ENCODE data around the gene NEUROD2. TPM values are rescaled to one million over a fixed set of nuclear protein-coding genes. Genes with fewer than 3 reads are reported as not detected.

The NEUROD2 gene
- total RNA-seq, 4 donors from 2014 or later: not detected

DNA sequence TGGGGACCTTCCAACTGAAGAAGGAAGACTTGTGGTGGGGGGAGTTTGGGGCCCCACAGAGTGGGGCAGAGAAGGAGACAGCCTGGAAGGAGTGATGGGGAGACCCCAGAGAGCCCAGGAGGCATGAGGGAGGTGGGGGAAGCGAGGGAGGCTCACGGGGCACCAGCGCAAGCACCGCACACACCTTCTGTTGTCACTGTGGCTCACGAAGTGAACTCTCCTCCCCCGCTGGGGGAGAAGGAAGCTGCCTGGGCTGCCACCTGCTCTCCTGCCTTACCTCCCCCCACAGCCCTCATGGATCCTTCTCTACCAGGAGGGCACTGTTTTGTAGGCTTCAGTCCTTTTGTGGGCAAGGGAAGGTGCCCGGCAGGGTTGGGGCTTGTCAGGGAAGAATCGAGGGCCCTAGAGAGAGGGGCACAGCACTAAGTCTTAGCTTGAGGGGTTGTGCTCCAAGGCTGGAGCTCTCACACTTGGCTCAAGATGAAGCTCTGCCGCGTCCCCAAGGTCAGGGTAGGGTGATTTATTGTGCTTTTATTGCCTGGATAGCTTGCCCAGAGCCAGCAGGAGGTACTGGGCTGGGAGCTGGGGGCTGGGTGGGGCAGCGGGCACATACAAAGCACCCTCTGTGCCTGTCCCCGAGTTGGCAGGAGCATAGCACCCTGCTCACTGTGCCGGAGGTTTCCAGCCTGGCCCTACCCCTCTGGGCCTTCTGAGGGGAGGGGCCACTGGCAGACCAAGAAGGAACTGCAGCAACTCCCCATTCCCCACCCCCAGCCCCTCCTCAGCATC, 24.6 kb upstream of the NEUROD2 start:
- DNase-seq: no peak
- peaks cover 1 to 12% of the 10 kb centered on the region in 2 donors for H3K4me1 ChIP-seq
- no peak overlapping the region for H3K4me3 ChIP-seq (replicated peaks in 1 of 3)
- TF ChIP-seq POLR2A (IDR thresholded peaks at IDR 0.05): no peak
- TF ChIP-seq, protein P1, sequence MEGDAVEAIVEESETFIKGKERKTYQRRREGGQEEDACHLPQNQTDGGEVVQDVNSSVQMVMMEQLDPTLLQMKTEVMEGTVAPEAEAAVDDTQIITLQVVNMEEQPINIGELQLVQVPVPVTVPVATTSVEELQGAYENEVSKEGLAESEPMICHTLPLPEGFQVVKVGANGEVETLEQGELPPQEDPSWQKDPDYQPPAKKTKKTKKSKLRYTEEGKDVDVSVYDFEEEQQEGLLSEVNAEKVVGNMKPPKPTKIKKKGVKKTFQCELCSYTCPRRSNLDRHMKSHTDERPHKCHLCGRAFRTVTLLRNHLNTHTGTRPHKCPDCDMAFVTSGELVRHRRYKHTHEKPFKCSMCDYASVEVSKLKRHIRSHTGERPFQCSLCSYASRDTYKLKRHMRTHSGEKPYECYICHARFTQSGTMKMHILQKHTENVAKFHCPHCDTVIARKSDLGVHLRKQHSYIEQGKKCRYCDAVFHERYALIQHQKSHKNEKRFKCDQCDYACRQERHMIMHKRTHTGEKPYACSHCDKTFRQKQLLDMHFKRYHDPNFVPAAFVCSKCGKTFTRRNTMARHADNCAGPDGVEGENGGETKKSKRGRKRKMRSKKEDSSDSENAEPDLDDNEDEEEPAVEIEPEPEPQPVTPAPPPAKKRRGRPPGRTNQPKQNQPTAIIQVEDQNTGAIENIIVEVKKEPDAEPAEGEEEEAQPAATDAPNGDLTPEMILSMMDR (IDR thresholded peaks at IDR 0.05): no peak
- no peaks in the 10 kb centered on the region for H3K9me3 ChIP-seq
- H3K27ac ChIP-seq: no peak overlapping the region
- no peaks in the 10 kb centered on the region for H3K36me3 ChIP-seq
- WGBS, 2 donors: 48 to 56% methylated on average over 13 of the region's 13 CpGs
- H3K27me3 ChIP-seq: peaks cover 1% of the 10 kb centered on the region
- intact Hi-C loops (cut with DNase I): loop anchor here (5.0 kb wide), 1 partner anchor 110 kb away; no protein-coding TSS in a partner anchor

DNA sequence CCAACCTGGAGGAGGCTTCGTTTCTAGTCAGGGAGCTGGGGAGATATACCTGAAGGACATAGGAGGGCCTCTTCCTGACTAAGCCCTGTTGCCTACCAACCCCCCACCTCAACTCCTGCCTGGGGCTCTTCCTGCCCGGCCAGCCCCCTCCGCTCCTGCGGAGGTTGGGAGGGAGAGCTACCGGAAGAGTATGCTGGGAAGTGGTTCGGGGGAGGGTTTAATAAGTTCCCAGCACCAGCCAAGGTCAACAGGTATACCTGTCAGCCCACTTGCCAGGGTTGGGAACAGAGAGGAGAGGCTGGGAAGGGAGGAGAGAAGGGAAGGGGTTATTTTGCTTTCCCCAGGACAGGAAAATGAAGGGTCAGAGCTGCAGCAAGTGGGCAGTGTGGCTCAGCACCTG, 23.7 kb upstream of the NEUROD2 start:
- Histone ChIP-seq H3K27me3 (peaks cover 11% of the 10 kb centered on the region), H3K27ac (no peak overlapping the region), H3K4me1 (peaks cover 10 to 17% of the 10 kb centered on the region in 2 donors), H3K36me3 (no peaks in the 10 kb centered on the region), H3K9me3 (no peaks in the 10 kb centered on the region), H3K4me3 (replicated peaks in 1 of 3) (no peak overlapping the region)
- DNase-seq: no peak
- WGBS, 2 donors: 20% methylated on average over 6 of the region's 6 CpGs
- TF ChIP-seq, protein P1 (IDR thresholded peaks at IDR 0.05): no peak
- TF ChIP-seq POLR2A (IDR thresholded peaks at IDR 0.05): no peak
- intact Hi-C loops (cut with DNase I): loop anchor here (5.0 kb wide), 1 partner anchor 111 kb away; no protein-coding TSS in a partner anchor

DNA sequence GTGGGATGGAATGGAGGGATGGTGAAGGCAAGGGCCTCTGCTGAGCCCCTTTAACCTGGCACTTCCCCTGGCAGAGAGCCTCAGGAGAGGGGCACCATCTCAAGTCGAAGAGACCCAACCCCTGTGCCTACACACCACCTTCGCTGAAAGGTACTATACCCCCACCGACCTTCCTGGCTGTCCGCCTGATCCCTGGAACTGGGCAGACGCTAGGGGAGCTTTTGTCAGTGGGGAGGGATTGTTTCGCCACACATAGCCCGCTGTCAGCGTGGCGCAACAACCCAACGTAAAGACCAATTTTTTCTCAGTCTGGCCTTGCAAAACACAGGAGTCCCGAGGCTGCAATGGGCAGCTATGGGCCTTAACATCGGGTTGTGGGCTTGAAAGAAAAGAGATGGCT, 22.2 kb upstream of the NEUROD2 start:
- Histone ChIP-seq H3K4me1 (peaks cover 10 to 11% of the 10 kb centered on the region in 2 donors), H3K36me3 (no peaks in the 10 kb centered on the region), H3K27ac (no peak overlapping the region), H3K4me3 (replicated peaks in 1 of 3) (no peak overlapping the region), H3K27me3 (peaks cover 15% of the 10 kb centered on the region), H3K9me3 (no peaks in the 10 kb centered on the region)
- no peak for TF ChIP-seq POLR2A (IDR thresholded peaks at IDR 0.05)
- TF ChIP-seq, protein P1 (IDR thresholded peaks at IDR 0.05): no peak
- intact Hi-C loops (cut with DNase I): loop anchor here (5.0 to 10.0 kb wide), 3 partner anchors 57 to 235 kb away; partner anchors contain the start of genes IKZF3, PGAP3 and ZPBP2
- 75 to 78% methylated on average over 12 of the region's 12 CpGs for WGBS, 2 donors
- no peak for DNase-seq

DNA sequence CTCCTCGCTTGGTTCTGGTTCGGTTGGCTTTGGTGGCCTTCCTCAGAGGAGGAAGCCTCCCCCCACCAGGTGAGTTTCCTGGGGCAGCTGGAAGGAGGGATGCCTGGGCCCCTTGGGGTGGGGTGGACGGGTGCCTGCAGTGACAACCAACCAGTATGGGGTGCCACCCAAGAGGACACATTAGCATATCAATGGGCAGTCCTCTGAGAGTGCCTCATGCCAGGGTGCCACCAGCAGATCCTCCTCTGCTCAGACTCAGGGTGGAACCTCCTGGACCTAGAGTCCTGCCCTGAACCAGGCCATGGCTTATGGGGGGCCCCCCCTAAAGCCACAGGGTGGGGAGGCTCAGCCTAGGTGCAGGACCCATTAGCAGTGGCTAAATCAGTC, 21.8 kb upstream of the NEUROD2 start:
- peaks cover 10 to 11% of the 10 kb centered on the region in 2 donors for H3K4me1 ChIP-seq
- peaks cover 15% of the 10 kb centered on the region for H3K27me3 ChIP-seq
- H3K27ac ChIP-seq: no peak overlapping the region
- intact Hi-C loops (cut with DNase I): loop anchor here (5.0 to 10.0 kb wide), 2 partner anchors 58 to 235 kb away; partner anchors contain the start of genes IKZF3, PGAP3 and ZPBP2
- no peak for DNase-seq
- H3K4me3 ChIP-seq (replicated peaks in 1 of 3): no peak overlapping the region
- H3K9me3 ChIP-seq: no peaks in the 10 kb centered on the region
- no peaks in the 10 kb centered on the region for H3K36me3 ChIP-seq
- TF ChIP-seq POLR2A (IDR thresholded peaks at IDR 0.05): no peak
- TF ChIP-seq, protein P1 (IDR thresholded peaks at IDR 0.05): no peak
- 71 to 76% methylated on average over 3 of the region's 3 CpGs for WGBS, 2 donors

All from thyroid gland (tissue), 4 donors.